Astrocyte (in vitro differentiated cells and primary cell): Measurements from ENCODE around the gene ARID4A.

Experiments
- CTCF ChIP-seq: IDR thresholded peaks from 2 replicates; pipeline ENCODE4 v1.5.1; 2011; ENCODE audit warnings: low read depth, mild to moderate bottlenecking, inconsistent platforms, low read length, moderate library complexity; ENCODE audit not compliant: insufficient read depth
- EZH2 ChIP-seq: IDR thresholded peaks from 2 replicates; pipeline ENCODE4 v1.6.1; 2012; ENCODE audit warnings: mild to moderate bottlenecking, low read length, inconsistent platforms; ENCODE audit not compliant: insufficient read depth

- no peak for TF ChIP-seq CTCF
- TF ChIP-seq EZH2: no peak
Measured at GRCh38 chr14:58288106-58288792, 10.1 kb upstream of the ARID4A start.
